Activated CD4-positive, alpha-beta memory T cell treated with anti-CD3 and anti-CD28 coated beads, Interleukin-2, amount 10 ng/mL, durations not matched to agents 7 days and 5 days (primary cell): ENCODE measurements around the gene TEX264. TPM values are rescaled to one million over a fixed set of nuclear protein-coding genes. Genes with fewer than 3 reads are reported as not detected.
"Not testable (repeated sequence)": the region's sequence is repeated elsewhere in the genome, so short reads cannot be mapped to it uniquely, and the experiment has no call there.

Experiments
- CTCF ChIA-PET: fragments of 350-600 bp; sonication (Branson Sonifier 250); formaldehyde crosslinking; loops from one replicate; lab custom pipeline; 2021; ENCODE audit warnings: antibody characterized with exemption, inconsistent platforms; lab: Charles Lee
- POLR2A ChIA-PET: fragments of 350-600 bp; sonication (Branson Sonifier 250); formaldehyde crosslinking; loops from one replicate; lab custom pipeline; 2021; ENCODE audit warnings: antibody characterized with exemption; lab: Charles Lee
- DNase-seq: peaks from one replicate; pipeline ENCODE4 v3.0.0-alpha.2; 2020
- H3K27ac Mint-ChIP-seq: one replicate; pipeline ENCODE4 v1.8.0; 2021; ENCODE audit warnings: mild to moderate bottlenecking, mixed read lengths
- H3K27me3 Mint-ChIP-seq: one replicate; pipeline ENCODE4 v1.8.0; 2021; ENCODE audit warnings: mixed read lengths
- H3K36me3 Mint-ChIP-seq: one replicate; pipeline ENCODE4 v1.8.0; 2021; ENCODE audit warnings: low read depth, mixed read lengths
- H3K4me1 Mint-ChIP-seq: one replicate; pipeline ENCODE4 v1.8.0; 2021; ENCODE audit warnings: mixed read lengths
- H3K4me3 Mint-ChIP-seq: one replicate; pipeline ENCODE4 v1.8.0; 2021; ENCODE audit warnings: mild to moderate bottlenecking, mixed read lengths
- H3K9me3 Mint-ChIP-seq: one replicate; pipeline ENCODE4 v1.8.0; 2021; ENCODE audit warnings: mixed read lengths
- total RNA-seq, 2 experiments: library from RNA; stranded (reverse); gene quantifications; one replicate each; pipeline ENCODE4 v1.2.3, GENCODE V29; 2021

Gene TEX264
- total RNA-seq = 100 to 1,000 TPM; 103 to 108 TPM

GRCh38 chr3:51670823-51671733 is at the start of gene TEX264:
TEX264 (plus strand) TSS chr3:51671252; CDS start chr3:51674305, 3,053 bp downstream.
- POLR2A ChIA-PET = interaction anchor here (0.8 to 8.1 kb wide), 15 partner anchors 10 to 1098 kb away, joined by 3 to 140 read pairs (median 3); partner anchors contain the start of genes DCAF1, MANF and RPL29
- Mint-ChIP-seq H3K36me3 (peaks cover 36% of the 10 kb centered on the region), H3K9me3 (no peaks in the 10 kb centered on the region), H3K27ac (peak within 1 kb of the TSS; percentile 87), H3K27me3 (no peaks in the 10 kb centered on the region), H3K4me1 (peaks cover 66% of the 10 kb centered on the region), H3K4me3 (peak within 1 kb of the TSS; percentile 93)
- peak; percentile 95 for DNase-seq
- CTCF ChIA-PET = interaction anchor here (0.7 to 9.2 kb wide), 11 partner anchors 8 to 285 kb away, joined by 3 to 256 read pairs (median 9); partner anchors contain the start of genes DCAF1, MANF and RAD54L2

GRCh38 chr3:51622413-51622812 is 48.6 kb upstream of the TEX264 start:
- peaks cover under 1% of the 10 kb centered on the region for H3K36me3 Mint-ChIP-seq
- no peak overlapping the region for H3K4me3 Mint-ChIP-seq
- H3K9me3 Mint-ChIP-seq = no peaks in the 10 kb centered on the region
- CTCF ChIA-PET = no interaction called here
- POLR2A ChIA-PET = no interaction called here
- H3K27me3 Mint-ChIP-seq = no peaks in the 10 kb centered on the region
- H3K4me1 Mint-ChIP-seq = peaks cover 6% of the 10 kb centered on the region
- no peak for DNase-seq
- H3K27ac Mint-ChIP-seq = no peak overlapping the region

- Mint-ChIP-seq H3K27ac (no peak overlapping the region), H3K27me3 (no peaks in the 10 kb centered on the region), H3K4me3 (no peak overlapping the region), H3K9me3 (no peaks in the 10 kb centered on the region), H3K36me3 (peaks cover 5% of the 10 kb centered on the region), H3K4me1 (peaks cover 6% of the 10 kb centered on the region)
- CTCF ChIA-PET = no interaction called here
- DNase-seq = no peak
- POLR2A ChIA-PET = no interaction called here
Measured at GRCh38 chr3:51622868-51623267, 48.2 kb upstream of the TEX264 start.

GRCh38 chr3:51630513-51630912 is 40.5 kb upstream of the TEX264 start:
- no peak overlapping the region for H3K4me3 Mint-ChIP-seq
- ChIA-PET CTCF (interaction anchor here (1.0 kb wide), 1 partner anchor 56 kb away, joined by 3 read pairs; no protein-coding TSS in a partner anchor), POLR2A (interaction anchor here (0.6 to 1.1 kb wide), 2 partner anchors 11 to 37 kb away, joined by 3 to 4 read pairs; no protein-coding TSS in a partner anchor)
- no peaks in the 10 kb centered on the region for H3K9me3 Mint-ChIP-seq
- H3K36me3 Mint-ChIP-seq = peaks cover 42% of the 10 kb centered on the region
- H3K4me1 Mint-ChIP-seq = no peaks in the 10 kb centered on the region
- DNase-seq = no peak
- H3K27me3 Mint-ChIP-seq = no peaks in the 10 kb centered on the region
- H3K27ac Mint-ChIP-seq = no peak overlapping the region

GRCh38 chr3:51637144-51637940 is 33.7 kb upstream of the TEX264 start:
- ChIA-PET CTCF (interaction anchor here (1.7 kb wide), 1 partner anchor 135 kb away, joined by 8 read pairs; no protein-coding TSS in a partner anchor), POLR2A (no interaction called here)
- Mint-ChIP-seq H3K27me3 (no peaks in the 10 kb centered on the region), H3K4me1 (no peaks in the 10 kb centered on the region), H3K36me3 (peaks cover 34% of the 10 kb centered on the region), H3K27ac (no peak overlapping the region), H3K4me3 (no peak overlapping the region), H3K9me3 (no peaks in the 10 kb centered on the region)
- DNase-seq = no peak

- CTCF ChIA-PET = interaction anchor here (0.9 to 7.1 kb wide), 3 partner anchors 32 to 136 kb away, joined by 4 to 44 read pairs (median 8); partner anchors contain the start of gene TEX264
- no peaks in the 10 kb centered on the region for H3K4me1 Mint-ChIP-seq
- H3K36me3 Mint-ChIP-seq = peaks cover 37% of the 10 kb centered on the region
- peak; percentile 46 for DNase-seq
- H3K27ac Mint-ChIP-seq = no peak overlapping the region
- no peak overlapping the region for H3K4me3 Mint-ChIP-seq
- no peaks in the 10 kb centered on the region for H3K9me3 Mint-ChIP-seq
- no peaks in the 10 kb centered on the region for H3K27me3 Mint-ChIP-seq
- POLR2A ChIA-PET = no interaction called here
Measured at GRCh38 chr3:51637941-51638471, 33.0 kb upstream of the TEX264 start.

GRCh38 chr3:51642462-51642861 is 28.6 kb upstream of the TEX264 start:
- POLR2A ChIA-PET = no interaction called here
- H3K4me3 Mint-ChIP-seq = no peak overlapping the region

GRCh38 chr3:51646091-51646490 is 25.0 kb upstream of the TEX264 start:
- Mint-ChIP-seq H3K4me3 (no peak overlapping the region), H3K27me3 (no peaks in the 10 kb centered on the region), H3K4me1 (no peaks in the 10 kb centered on the region), H3K36me3 (peaks cover 81% of the 10 kb centered on the region), H3K27ac (no peak overlapping the region), H3K9me3 (no peaks in the 10 kb centered on the region)
- no peak for DNase-seq
- ChIA-PET CTCF (interaction anchor here (1.1 to 7.1 kb wide), 4 partner anchors 24 to 146 kb away, joined by 3 to 53 read pairs (median 8); partner anchors contain the start of gene DCAF1), POLR2A (interaction anchor here (1.1 kb wide), 1 partner anchor 1059 kb away, joined by 3 read pairs; the partner anchor contains the start of genes GLT8D1 and SPCS1)

More at GRCh38 chr3:51642462-51642861, 28.6 kb upstream of the TEX264 start:
- Mint-ChIP-seq H3K36me3 (peaks cover 56% of the 10 kb centered on the region), H3K4me1 (no peaks in the 10 kb centered on the region), H3K27me3 (no peaks in the 10 kb centered on the region), H3K9me3 (no peaks in the 10 kb centered on the region), H3K27ac (no peak overlapping the region)
- CTCF ChIA-PET = interaction anchor here (0.6 to 7.1 kb wide), 9 partner anchors 9 to 160 kb away, joined by 3 to 53 read pairs (median 4); partner anchors contain the start of genes DCAF1 and TEX264
- DNase-seq = no peak

GRCh38 chr3:51652103-51652502 is 18.9 kb upstream of the TEX264 start:
- DNase-seq, H3K4me1 Mint-ChIP-seq, H3K9me3 Mint-ChIP-seq, H3K27me3 Mint-ChIP-seq, H3K4me3 Mint-ChIP-seq, POLR2A ChIA-PET, H3K27ac Mint-ChIP-seq: not testable (repeated sequence)
- H3K36me3 Mint-ChIP-seq = peaks cover 63% of the 10 kb centered on the region
- CTCF ChIA-PET = interaction anchor here (0.6 to 1.1 kb wide), 2 partner anchors 9 to 11 kb away, joined by 3 read pairs; no protein-coding TSS in a partner anchor

GRCh38 chr3:51653409-51653808 is 17.6 kb upstream of the TEX264 start:
- POLR2A ChIA-PET, CTCF ChIA-PET, H3K27me3 Mint-ChIP-seq: not testable (repeated sequence)

GRCh38 chr3:51657234-51657633 is 13.8 kb upstream of the TEX264 start:
- Mint-ChIP-seq H3K9me3 (peaks cover 2% of the 10 kb centered on the region), H3K27me3 (no peaks in the 10 kb centered on the region), H3K4me3 (no peak overlapping the region), H3K4me1 (no peaks in the 10 kb centered on the region), H3K36me3 (peaks cover 56% of the 10 kb centered on the region), H3K27ac (no peak overlapping the region)
- POLR2A ChIA-PET = interaction anchor here (1.5 kb wide), 1 partner anchor 25 kb away, joined by 3 read pairs; no protein-coding TSS in a partner anchor
- no peak for DNase-seq
- CTCF ChIA-PET = interaction anchor here (0.9 kb wide), 1 partner anchor 12 kb away, joined by 7 read pairs; no protein-coding TSS in a partner anchor

More at GRCh38 chr3:51653409-51653808, 17.6 kb upstream of the TEX264 start:
- DNase-seq, H3K4me1 Mint-ChIP-seq, H3K27ac Mint-ChIP-seq, H3K9me3 Mint-ChIP-seq, H3K4me3 Mint-ChIP-seq: not testable (repeated sequence)
- peaks cover 63% of the 10 kb centered on the region for H3K36me3 Mint-ChIP-seq

- H3K27me3 Mint-ChIP-seq = no peaks in the 10 kb centered on the region
- no peaks in the 10 kb centered on the region for H3K4me1 Mint-ChIP-seq
- no peak overlapping the region for H3K27ac Mint-ChIP-seq
- H3K9me3 Mint-ChIP-seq = no peaks in the 10 kb centered on the region
- CTCF ChIA-PET = interaction anchor here (1.3 to 2.1 kb wide), 3 partner anchors 9 to 158 kb away, joined by 4 to 7 read pairs (median 5); no protein-coding TSS in a partner anchor
- POLR2A ChIA-PET = no interaction called here
- no peak overlapping the region for H3K4me3 Mint-ChIP-seq
- DNase-seq = no peak
- H3K36me3 Mint-ChIP-seq = peaks cover 60% of the 10 kb centered on the region
Measured at GRCh38 chr3:51659942-51660341, 11.1 kb upstream of the TEX264 start.
